H1 (cell line): ENCODE measurements around the gene DDT.

Experiments used
- CREB1 ChIP-seq: IDR thresholded peaks from 2 replicates; pipeline ENCODE4 v1.6.1; 2012; ENCODE audit warnings: inconsistent platforms
- EGR1 ChIP-seq: IDR thresholded peaks from 2 replicates; pipeline ENCODE4 v1.6.1; 2011; ENCODE audit warnings: low read depth, low read length, borderline replicate concordance
- FOSL1 ChIP-seq: IDR thresholded peaks from 2 replicates; pipeline ENCODE4 v1.6.1; 2011; ENCODE audit warnings: mild to moderate bottlenecking, low read depth, low read length, moderate library complexity; ENCODE audit not compliant: insufficient read depth
- JUND ChIP-seq: IDR thresholded peaks from 2 replicates; pipeline ENCODE4 v1.6.1; 2011; ENCODE audit warnings: mild to moderate bottlenecking, improper control_type of control experiment, low read length
- MAFK ChIP-seq: IDR thresholded peaks from 2 replicates; pipeline ENCODE4 v1.6.1; 2012; ENCODE audit warnings: low read depth, mild to moderate bottlenecking, improper control_type of control experiment, low read length
- POLR2AphosphoS5 ChIP-seq: IDR thresholded peaks from 2 replicates; pipeline ENCODE4 v1.6.1; 2011; ENCODE audit warnings: low read depth, low read length
- RAD21 ChIP-seq, 2 experiments: IDR thresholded peaks in 1 of 2; conservative IDR thresholded peaks in 1 of 2; 2 replicates each; pipeline ENCODE4 v1.6.1; 2011; ENCODE audit warnings: low read depth in 2 of 2, low read length in 2 of 2, improper control_type of control experiment in 1 of 2, inconsistent platforms in 1 of 2, mild to moderate bottlenecking in 1 of 2, moderate library complexity in 1 of 2
- RFX5 ChIP-seq: IDR thresholded peaks from 2 replicates; pipeline ENCODE4 v1.6.1; 2011; ENCODE audit warnings: low read depth, low read length, improper control_type of control experiment, borderline replicate concordance
- SP1 ChIP-seq: IDR thresholded peaks from 2 replicates; pipeline ENCODE4 v1.6.1; 2011; ENCODE audit warnings: low read depth, low read length
- SUZ12 ChIP-seq: fragments of 200-600 bp; sonication (generic); IDR thresholded peaks from 2 replicates; pipeline ENCODE4 v1.6.1; 2012; ENCODE audit warnings: mild to moderate bottlenecking, inconsistent platforms, low read length, moderate library complexity, mixed read lengths
- TF ChIP-seq, protein P1 (sequence below), 3 experiments: IDR thresholded peaks; 1 replicate in 2 of 3; 2 replicates in 1 of 3; pipeline versions ENCODE4 v1.5.1 to v1.6.1; 2011; ENCODE audit warnings: low read length in 3 of 3, mild to moderate bottlenecking in 3 of 3, inconsistent platforms in 2 of 3, low read depth in 1 of 3, moderate library complexity in 1 of 3; ENCODE audit not compliant: insufficient read depth in 1 of 3; ENCODE audit errors: control extremely low read depth in 1 of 3

DNA sequence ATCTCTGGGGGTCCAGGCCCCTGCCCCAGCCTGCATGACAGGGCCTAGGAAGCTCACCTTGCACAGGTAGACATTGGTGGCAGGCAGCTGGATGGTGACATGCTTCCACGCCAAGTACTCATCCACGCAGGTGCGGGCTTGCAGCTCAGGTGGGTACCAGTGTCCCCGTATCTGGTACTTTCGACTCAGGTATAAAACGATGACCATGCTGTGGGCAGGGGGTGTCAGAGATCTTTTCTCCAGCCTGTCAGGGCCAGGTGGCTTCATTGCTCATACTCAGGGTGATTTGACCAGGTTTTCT, 32.6 kb upstream of the DDT start:
- TF ChIP-seq EGR1 = no peak
- TF ChIP-seq, protein P1, sequence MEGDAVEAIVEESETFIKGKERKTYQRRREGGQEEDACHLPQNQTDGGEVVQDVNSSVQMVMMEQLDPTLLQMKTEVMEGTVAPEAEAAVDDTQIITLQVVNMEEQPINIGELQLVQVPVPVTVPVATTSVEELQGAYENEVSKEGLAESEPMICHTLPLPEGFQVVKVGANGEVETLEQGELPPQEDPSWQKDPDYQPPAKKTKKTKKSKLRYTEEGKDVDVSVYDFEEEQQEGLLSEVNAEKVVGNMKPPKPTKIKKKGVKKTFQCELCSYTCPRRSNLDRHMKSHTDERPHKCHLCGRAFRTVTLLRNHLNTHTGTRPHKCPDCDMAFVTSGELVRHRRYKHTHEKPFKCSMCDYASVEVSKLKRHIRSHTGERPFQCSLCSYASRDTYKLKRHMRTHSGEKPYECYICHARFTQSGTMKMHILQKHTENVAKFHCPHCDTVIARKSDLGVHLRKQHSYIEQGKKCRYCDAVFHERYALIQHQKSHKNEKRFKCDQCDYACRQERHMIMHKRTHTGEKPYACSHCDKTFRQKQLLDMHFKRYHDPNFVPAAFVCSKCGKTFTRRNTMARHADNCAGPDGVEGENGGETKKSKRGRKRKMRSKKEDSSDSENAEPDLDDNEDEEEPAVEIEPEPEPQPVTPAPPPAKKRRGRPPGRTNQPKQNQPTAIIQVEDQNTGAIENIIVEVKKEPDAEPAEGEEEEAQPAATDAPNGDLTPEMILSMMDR (IDR thresholded peaks at IDR 0.05; ENCODE audit: control extremely low read depth in 1 of 3, insufficient read depth in 1 of 3, low read depth in 1 of 3, low read length in 3 of 3) = no peak
- no peak for TF ChIP-seq JUND
- TF ChIP-seq CREB1 = no peak
- no peak for TF ChIP-seq RFX5
- TF ChIP-seq FOSL1 = no peak
- TF ChIP-seq SUZ12 = no peak
- no peak for TF ChIP-seq MAFK
- no peak for TF ChIP-seq RAD21 (IDR thresholded peaks at IDR 0.05 in 1 of 2, conservative IDR thresholded peaks at IDR 0.05 in 1 of 2; ENCODE audit: low read depth in 2 of 2, low read length in 2 of 2)
- no peak for TF ChIP-seq POLR2AphosphoS5
- TF ChIP-seq SP1 = no peak
